HEK293 (cell line): ENCODE measurements around the gene KPNA6.

Source experiments
- CTCF ChIA-PET: fragments of 350-600 bp; formaldehyde crosslinking; extraction: SDS; loops from one replicate; lab custom pipeline; 2021; ENCODE audit warnings: antibody characterized with exemption; lab: Yijun Ruan, JAX
- POLR2A ChIA-PET: fragments of 300-600 bp; formaldehyde crosslinking; extraction: SDS; loops from one replicate; lab custom pipeline; 2020; ENCODE audit warnings: antibody characterized with exemption, inconsistent platforms; lab: Yijun Ruan, JAX
- H3K27ac ChIP-seq: fragments of 200-500 bp; sonication (Bioruptor generic); 2 replicates; pipeline ENCODE4 v1.5.1; 2014; ENCODE audit warnings: low read depth, low read length, control low read depth, inconsistent platforms; ENCODE audit errors: extremely low read depth
- H3K36me3 ChIP-seq, 2 experiments: fragments of 200-500 bp in 1 of 2; sonication (Bioruptor generic) in 1 of 2; 1 replicate in 1 of 2; 2 replicates in 1 of 2; pipeline ENCODE4 v1.5.1; 2014 to 2017; ENCODE audit warnings: inconsistent platforms in 2 of 2, low read length in 2 of 2; ENCODE audit not compliant: control insufficient read depth in 2 of 2, insufficient read depth in 1 of 2
- H3K4me1 ChIP-seq: fragments of 200-500 bp; sonication (Bioruptor generic); 2 replicates; pipeline ENCODE4 v1.5.1; 2014; ENCODE audit warnings: mild to moderate bottlenecking, low read length, inconsistent platforms; ENCODE audit not compliant: control insufficient read depth, insufficient read depth
- H3K4me3 ChIP-seq: 2 replicates; pipeline ENCODE4 v1.5.1; 2011; ENCODE audit warnings: low read depth, mild to moderate bottlenecking, control low read depth, low read length, moderate library complexity
- H3K9me3 ChIP-seq: fragments of 200-500 bp; sonication (Bioruptor generic); 2 replicates; pipeline ENCODE4 v1.5.1; 2014; ENCODE audit warnings: low read depth, low read length, inconsistent platforms; ENCODE audit not compliant: control insufficient read depth, insufficient read depth
- CTCF ChIP-seq: fragments of 450-650 bp; formaldehyde crosslinking; IDR thresholded peaks from 2 replicates; pipeline ENCODE4 v1.5.1; 2016; ENCODE audit warnings: missing biosample characterization, missing genetic modification characterization
- GLIS2 ChIP-seq: fragments of 450-650 bp; formaldehyde crosslinking; IDR thresholded peaks from 2 replicates; pipeline ENCODE4 v1.5.1; 2016; ENCODE audit warnings: missing biosample characterization, missing genetic modification characterization
- IKZF3 ChIP-seq: fragments of 450-650 bp; IDR thresholded peaks from 2 replicates; pipeline ENCODE4 v1.5.0; 2018; ENCODE audit warnings: missing biosample characterization, mild to moderate bottlenecking, missing genetic modification characterization, moderate library complexity
- OVOL3 ChIP-seq: fragments of 450-650 bp; formaldehyde crosslinking; IDR thresholded peaks from 2 replicates; pipeline ENCODE4 v1.5.1; 2016; ENCODE audit warnings: missing biosample characterization, missing genetic modification characterization
- YY2 ChIP-seq: fragments of 450-650 bp; formaldehyde crosslinking; IDR thresholded peaks from 2 replicates; pipeline ENCODE4 v1.5.1; 2016; ENCODE audit warnings: missing biosample characterization, missing genetic modification characterization
- ZBTB10 ChIP-seq: fragments of 450-650 bp; formaldehyde crosslinking; IDR thresholded peaks from 2 replicates; pipeline ENCODE4 v1.5.1; 2016; ENCODE audit warnings: missing biosample characterization, missing genetic modification characterization
- ZBTB21 ChIP-seq: fragments of 450-650 bp; formaldehyde crosslinking; IDR thresholded peaks from 2 replicates; pipeline ENCODE4 v1.5.1; 2017; ENCODE audit warnings: missing biosample characterization, missing genetic modification characterization
- ZNF138 ChIP-seq: fragments of 450-650 bp; formaldehyde crosslinking; IDR thresholded peaks from 2 replicates; pipeline ENCODE4 v1.5.1; 2016; ENCODE audit warnings: missing biosample characterization, missing genetic modification characterization, borderline replicate concordance
- ZNF19 ChIP-seq: fragments of 450-650 bp; formaldehyde crosslinking; IDR thresholded peaks from 2 replicates; pipeline ENCODE4; 2016; ENCODE audit warnings: missing biosample characterization, missing genetic modification characterization, low read depth
- ZNF2 ChIP-seq: fragments of 450-650 bp; formaldehyde crosslinking; IDR thresholded peaks from 2 replicates; pipeline ENCODE4 v1.5.1; 2016; ENCODE audit warnings: missing biosample characterization, missing genetic modification characterization
- ZNF280D ChIP-seq: fragments of 450-650 bp; formaldehyde crosslinking; IDR thresholded peaks from 2 replicates; pipeline ENCODE4 v1.5.1; 2016; ENCODE audit warnings: missing biosample characterization, missing genetic modification characterization
- ZNF324 ChIP-seq: fragments of 450-650 bp; formaldehyde crosslinking; IDR thresholded peaks from 2 replicates; pipeline ENCODE4 v1.5.1; 2016; ENCODE audit warnings: missing biosample characterization, missing genetic modification characterization
- ZNF513 ChIP-seq: fragments of 450-650 bp; IDR thresholded peaks from 2 replicates; pipeline ENCODE4 v1.5.1; 2018; ENCODE audit warnings: missing biosample characterization, missing genetic modification characterization
- ZNF560 ChIP-seq: fragments of 450-650 bp; formaldehyde crosslinking; IDR thresholded peaks from 2 replicates; pipeline ENCODE4 v1.5.1; 2017; ENCODE audit warnings: missing biosample characterization, missing genetic modification characterization, borderline replicate concordance
- ZNF561 ChIP-seq: fragments of 450-650 bp; IDR thresholded peaks from 2 replicates; pipeline ENCODE4 v1.5.1; 2018; ENCODE audit warnings: missing biosample characterization, missing genetic modification characterization, borderline replicate concordance
- ZNF571 ChIP-seq: fragments of 450-650 bp; formaldehyde crosslinking; IDR thresholded peaks from 2 replicates; pipeline ENCODE4 v1.5.0; 2017; ENCODE audit warnings: missing biosample characterization, missing genetic modification characterization
- ZNF610 ChIP-seq: fragments of 450-650 bp; formaldehyde crosslinking; IDR thresholded peaks from 2 replicates; pipeline ENCODE4 v1.5.1; 2016; ENCODE audit warnings: missing biosample characterization, missing genetic modification characterization, borderline replicate concordance
- ZNF626 ChIP-seq: fragments of 450-650 bp; sonication (Bioruptor Pico); formaldehyde crosslinking; IDR thresholded peaks from 2 replicates; pipeline ENCODE4 v1.5.1; 2018; ENCODE audit warnings: missing biosample characterization, missing genetic modification characterization, inconsistent platforms
- ZNF629 ChIP-seq: fragments of 450-650 bp; formaldehyde crosslinking; IDR thresholded peaks from 2 replicates; pipeline ENCODE4 v1.5.1; 2017; ENCODE audit warnings: missing biosample characterization, missing genetic modification characterization
- ZNF654 ChIP-seq: fragments of 450-650 bp; formaldehyde crosslinking; IDR thresholded peaks from 2 replicates; pipeline ENCODE4 v1.5.1; 2016; ENCODE audit warnings: low read depth, missing biosample characterization, missing genetic modification characterization
- ZNF660 ChIP-seq: fragments of 450-650 bp; IDR thresholded peaks from 2 replicates; pipeline ENCODE4 v1.5.1; 2018; ENCODE audit warnings: missing biosample characterization, mild to moderate bottlenecking, missing genetic modification characterization
- ZNF664 ChIP-seq: fragments of 450-650 bp; formaldehyde crosslinking; IDR thresholded peaks from 2 replicates; pipeline ENCODE4 v1.5.1; 2016; ENCODE audit warnings: missing biosample characterization, missing genetic modification characterization
- ZNF747 ChIP-seq: fragments of 450-650 bp; formaldehyde crosslinking; IDR thresholded peaks from 2 replicates; pipeline ENCODE4 v1.5.1; 2016; ENCODE audit warnings: missing biosample characterization, missing genetic modification characterization
- TF ChIP-seq, protein P1 (sequence below): fragments of 450-650 bp; formaldehyde crosslinking; IDR thresholded peaks from 2 replicates; pipeline ENCODE4 v1.5.1; 2016; ENCODE audit warnings: missing biosample characterization, missing genetic modification characterization

KPNA6 gene

GRCh38 chr1:32062867-32063230 lies 45.0 kb upstream of the KPNA6 start:
- peaks cover 12 to 37% of the 10 kb centered on the region in 2 experiments; a peak in 2 of 3 replicates for H3K36me3 ChIP-seq
- ChIA-PET CTCF (interaction anchor here (0.6 to 2.1 kb wide), 22 partner anchors 8 to 398 kb away, joined by 3 to 24 read pairs (median 5); partner anchors contain the start of gene TMEM39B), POLR2A (interaction anchor here (0.6 to 3.2 kb wide), 11 partner anchors 10 to 1279 kb away, joined by 3 to 32 read pairs (median 5); partner anchors contain the start of genes KHDRBS1, KPNA6, PTP4A2 and TMEM39B)
- H3K4me3 ChIP-seq, result no peak overlapping the region
- H3K27ac ChIP-seq, result peak overlapping the region; percentile 35
- H3K9me3 ChIP-seq, result no peaks in the 10 kb centered on the region
- TF ChIP-seq ZNF610 (tag by site-specific recombination) (peak; percentile 30; the same call in 1 of the 2 replicates), ZNF571 (tag by site-specific recombination) (no peak), ZNF280D (no peak), ZNF513 (0 out of 2 replicates have a peak, but pooled peaks have one; percentile 5), OVOL3 (no peak), ZNF629 (tag by site-specific recombination) (no peak)
- H3K4me1 ChIP-seq, result peaks cover 15% of the 10 kb centered on the region

GRCh38 chr1:32063261-32063681 lies 44.6 kb upstream of the KPNA6 start:
- Histone ChIP-seq H3K9me3 (no peaks in the 10 kb centered on the region), H3K36me3 (peaks cover 8 to 33% of the 10 kb centered on the region in 2 experiments; a peak in 2 of 3 replicates), H3K4me3 (no peak overlapping the region), H3K4me1 (peaks cover 15% of the 10 kb centered on the region), H3K27ac (peak overlapping the region; percentile 35)
- ChIA-PET CTCF (interaction anchor here (0.6 to 2.1 kb wide), 22 partner anchors 8 to 399 kb away, joined by 3 to 24 read pairs (median 5); partner anchors contain the start of gene TMEM39B), POLR2A (interaction anchor here (1.4 to 3.2 kb wide), 5 partner anchors 9 to 300 kb away, joined by 3 to 32 read pairs (median 4); partner anchors contain the start of gene TMEM39B)
- TF ChIP-seq ZNF660 (tag by site-specific recombination), result peak; percentile 31; the same call in 1 of the 2 replicates
- TF ChIP-seq YY2 (tag by site-specific recombination), result no peak
- TF ChIP-seq ZNF664 (tag by site-specific recombination), result no peak
- TF ChIP-seq ZNF654, result peak; percentile 79
- no peak for TF ChIP-seq GLIS2 (tag by site-specific recombination)
- no peak for TF ChIP-seq ZBTB10 (tag by site-specific recombination)
- TF ChIP-seq CTCF, result peak; percentile 66
- no peak for TF ChIP-seq ZNF560
- no peak for TF ChIP-seq ZNF138 (tag by site-specific recombination)
- no peak for TF ChIP-seq ZNF626 (tag by site-specific recombination)
- 0 out of 2 replicates have a peak, but pooled peaks have one; percentile 60 for TF ChIP-seq IKZF3 (tag by site-specific recombination)
- 0 out of 2 replicates have a peak, but pooled peaks have one; percentile 46 for TF ChIP-seq ZNF2 (tag by site-specific recombination)
- 0 out of 2 replicates have a peak, but pooled peaks have one; percentile 21 for TF ChIP-seq ZNF324
- TF ChIP-seq, protein P1, sequence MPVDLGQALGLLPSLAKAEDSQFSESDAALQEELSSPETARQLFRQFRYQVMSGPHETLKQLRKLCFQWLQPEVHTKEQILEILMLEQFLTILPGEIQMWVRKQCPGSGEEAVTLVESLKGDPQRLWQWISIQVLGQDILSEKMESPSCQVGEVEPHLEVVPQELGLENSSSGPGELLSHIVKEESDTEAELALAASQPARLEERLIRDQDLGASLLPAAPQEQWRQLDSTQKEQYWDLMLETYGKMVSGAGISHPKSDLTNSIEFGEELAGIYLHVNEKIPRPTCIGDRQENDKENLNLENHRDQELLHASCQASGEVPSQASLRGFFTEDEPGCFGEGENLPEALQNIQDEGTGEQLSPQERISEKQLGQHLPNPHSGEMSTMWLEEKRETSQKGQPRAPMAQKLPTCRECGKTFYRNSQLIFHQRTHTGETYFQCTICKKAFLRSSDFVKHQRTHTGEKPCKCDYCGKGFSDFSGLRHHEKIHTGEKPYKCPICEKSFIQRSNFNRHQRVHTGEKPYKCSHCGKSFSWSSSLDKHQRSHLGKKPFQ (tag by site-specific recombination), result no peak
- no peak for TF ChIP-seq ZNF747 (tag by site-specific recombination)
- TF ChIP-seq ZNF561 (tag by site-specific recombination), result 0 out of 2 replicates have a peak, but pooled peaks have one; percentile 43
- no peak for TF ChIP-seq ZBTB21 (tag by site-specific recombination)
- no peak for TF ChIP-seq ZNF19 (tag by site-specific recombination)
